Upper lobe of left lung (tissue), 4 donors: ENCODE results near the gene KMT2C.

Source experiments
- CTCF ChIP-seq, 6 experiments: fragments of 450-650 bp in 4 of 6; fragments of 200-600 bp in 2 of 6; sonication (generic) in 2 of 6; IDR thresholded peaks; one replicate each; pipeline ENCODE4 v1.5.1; 2016 to 2019; ENCODE audit warnings: antibody characterized with exemption in 6 of 6
- POLR2A ChIP-seq, 4 donors: fragments of 450-650 bp; IDR thresholded peaks; one replicate each; pipeline ENCODE4 v1.5.1; 2016 to 2017; ENCODE audit warnings: antibody characterized with exemption in 4 of 4, mild to moderate bottlenecking in 2 of 4
- POLR2AphosphoS5 ChIP-seq, 2 donors: sonication (generic); formaldehyde crosslinking; IDR thresholded peaks; one replicate each; pipeline ENCODE4 v1.5.1; 2017; ENCODE audit warnings: antibody characterized with exemption in 2 of 2

DNA sequence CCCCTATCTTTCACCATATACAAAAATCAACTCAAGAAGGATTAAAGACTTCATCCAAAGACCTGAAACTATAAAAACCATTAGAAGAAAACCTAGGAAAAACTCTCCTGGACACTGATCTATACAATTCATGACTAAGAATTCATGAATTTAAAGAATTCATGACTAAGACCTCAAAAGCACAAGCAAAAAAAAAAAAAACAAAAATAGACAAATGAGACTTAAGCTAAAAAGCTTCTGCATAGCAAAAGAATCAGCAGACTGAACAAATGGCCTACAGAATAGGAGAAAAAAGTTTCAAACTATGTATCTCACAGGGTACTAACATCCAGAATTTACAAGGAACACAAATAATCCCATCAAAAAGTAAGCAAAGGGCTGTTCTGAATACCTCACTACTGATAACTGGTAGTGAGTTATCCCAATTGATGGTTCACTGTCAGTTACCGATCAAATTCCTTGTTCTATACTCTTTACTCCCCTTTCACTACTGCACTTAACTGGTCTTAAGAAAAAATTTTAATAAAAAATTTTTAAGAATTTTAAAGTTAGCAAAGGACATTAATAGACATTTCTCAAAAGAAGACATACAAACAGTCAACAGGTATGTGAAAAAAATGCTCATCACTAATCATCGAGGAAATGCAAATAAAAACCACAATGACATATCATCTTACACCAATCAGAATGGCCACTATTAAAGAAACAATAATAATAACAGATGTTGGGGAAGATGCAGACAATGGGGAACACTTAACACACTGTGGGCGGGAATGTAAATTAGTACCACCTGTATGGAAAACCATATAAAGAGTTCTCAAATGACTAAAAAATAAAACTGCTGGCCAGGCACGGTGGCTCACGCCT, 33.2 kb downstream of the KMT2C start:
- TF ChIP-seq POLR2A (IDR thresholded peaks at IDR 0.05) (no peak), CTCF (IDR thresholded peaks at IDR 0.05) (no peak), POLR2AphosphoS5 (IDR thresholded peaks at IDR 0.05) (no peak)
